Loucy (cell line): ENCODE measurements around the gene RNASEL.

Experiments used
- H2AFZ ChIP-seq: fragments of 200-600 bp; sonication (generic); 2 replicates; pipeline ENCODE4 v1.6.0; 2016; ENCODE audit warnings: antibody characterized with exemption, mild to moderate bottlenecking, low read length, moderate library complexity
- H3F3A ChIP-seq: fragments of 200-600 bp; 2 replicates; pipeline ENCODE4 v1.6.0; 2016; ENCODE audit warnings: antibody characterized with exemption, low read depth, mild to moderate bottlenecking
- H3K27me3 ChIP-seq: fragments of 200-600 bp; sonication (generic); 2 replicates; pipeline ENCODE4 v1.6.1; 2014; ENCODE audit warnings: low read length, mild to moderate bottlenecking; ENCODE audit not compliant: insufficient read depth, poor library complexity, severe bottlenecking
- H3K36me3 ChIP-seq: fragments of 200-600 bp; sonication (generic); 2 replicates; pipeline ENCODE4 v1.6.1; 2016; ENCODE audit warnings: low read length; ENCODE audit not compliant: insufficient read depth
- H3K4me1 ChIP-seq: fragments of 200-600 bp; sonication (generic); 2 replicates; pipeline ENCODE4 v1.5.1; 2014; ENCODE audit warnings: low read length, mild to moderate bottlenecking; ENCODE audit not compliant: insufficient read depth, poor library complexity, severe bottlenecking
- H3K4me2 ChIP-seq: fragments of 200-600 bp; sonication (generic); 2 replicates; pipeline ENCODE4 v1.6.0; 2014; ENCODE audit warnings: antibody characterized with exemption, low read length, low read depth, mild to moderate bottlenecking; ENCODE audit not compliant: poor library complexity, severe bottlenecking
- H3K4me3 ChIP-seq: fragments of 200-600 bp; sonication (generic); 2 replicates; pipeline ENCODE4 v1.5.1; 2014; ENCODE audit warnings: low read length, mild to moderate bottlenecking, mixed read lengths; ENCODE audit not compliant: poor library complexity, severe bottlenecking
- H3K79me2 ChIP-seq: fragments of 200-600 bp; sonication (generic); 2 replicates; pipeline ENCODE4 v1.6.1; 2014; ENCODE audit warnings: low read length; ENCODE audit not compliant: insufficient read depth
- H3K9ac ChIP-seq: fragments of 200-600 bp; sonication (generic); 2 replicates; pipeline ENCODE4 v1.6.0; 2014; ENCODE audit warnings: mild to moderate bottlenecking, low read depth, low read length, moderate library complexity; ENCODE audit not compliant: poor library complexity, severe bottlenecking
- H3K9me2 ChIP-seq: fragments of 200-600 bp; sonication (generic); replicated peaks from 2 replicates; pipeline ENCODE4 v1.6.1; 2016; ENCODE audit warnings: low read depth, low read length, mixed read lengths
- H3K9me3 ChIP-seq: fragments of 200-600 bp; sonication (generic); 2 replicates; pipeline ENCODE4 v1.6.1; 2014; ENCODE audit warnings: mild to moderate bottlenecking, antibody characterized with exemption, low read length, low read depth; ENCODE audit not compliant: insufficient read depth
- H4K20me1 ChIP-seq: fragments of 200-600 bp; sonication (generic); 2 replicates; pipeline ENCODE4 v1.6.0; 2014; ENCODE audit warnings: antibody characterized with exemption, low read length, mild to moderate bottlenecking; ENCODE audit not compliant: insufficient read depth, poor library complexity, severe bottlenecking
- EZH2phosphoT487 ChIP-seq: fragments of 200-600 bp; IDR thresholded peaks from 2 replicates; pipeline ENCODE4 v1.6.1; 2018; ENCODE audit warnings: antibody characterized with exemption, mild to moderate bottlenecking, moderate library complexity, borderline replicate concordance
- TF ChIP-seq, protein P1 (sequence below): fragments of 200-600 bp; sonication (generic); conservative IDR thresholded peaks from 2 replicates; pipeline ENCODE4 v1.5.1; 2014; ENCODE audit warnings: mild to moderate bottlenecking, antibody characterized with exemption, low read length

Gene RNASEL

DNA sequence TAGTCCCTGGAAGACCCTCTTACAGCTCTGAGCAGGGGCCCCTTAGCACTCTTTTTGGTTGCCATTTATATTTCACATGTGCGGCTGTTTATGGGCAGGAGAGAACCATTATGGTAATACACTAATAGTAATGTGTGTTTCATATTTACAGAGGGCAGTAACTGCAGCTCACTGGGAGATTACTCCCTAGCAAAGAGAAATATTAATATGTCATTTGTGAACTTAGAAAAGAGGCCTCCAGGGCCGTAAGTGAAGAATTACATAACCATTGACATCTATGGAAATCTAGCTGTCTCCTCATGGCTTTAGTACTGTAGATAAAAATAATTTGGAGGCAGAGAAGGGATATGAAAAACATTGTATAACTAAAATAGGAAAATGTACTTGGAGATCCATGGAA is 38.6 kb upstream of the RNASEL start:
- H2AFZ ChIP-seq = no peak overlapping the region
- H3K27me3 ChIP-seq = no peaks in the 10 kb centered on the region
- H3K9me2 ChIP-seq = no peaks in the 10 kb centered on the region

GRCh38 chr1:182626527-182626926 is 37.5 kb upstream of the RNASEL start:
- H3K9me2 ChIP-seq = no peaks in the 10 kb centered on the region
- H3K9ac ChIP-seq = no peak overlapping the region
- H3K4me3 ChIP-seq = no peak overlapping the region
- no peak overlapping the region for H2AFZ ChIP-seq
- no peaks in the 10 kb centered on the region for H3K79me2 ChIP-seq
- H3K4me1 ChIP-seq = peaks cover 47% of the 10 kb centered on the region
- H3K9me3 ChIP-seq = no peaks in the 10 kb centered on the region
- no peak overlapping the region for H3K4me2 ChIP-seq
- H4K20me1 ChIP-seq = no peaks in the 10 kb centered on the region
- no peaks in the 10 kb centered on the region for H3K36me3 ChIP-seq
- no peaks in the 10 kb centered on the region for H3F3A ChIP-seq
- TF ChIP-seq, protein P1, sequence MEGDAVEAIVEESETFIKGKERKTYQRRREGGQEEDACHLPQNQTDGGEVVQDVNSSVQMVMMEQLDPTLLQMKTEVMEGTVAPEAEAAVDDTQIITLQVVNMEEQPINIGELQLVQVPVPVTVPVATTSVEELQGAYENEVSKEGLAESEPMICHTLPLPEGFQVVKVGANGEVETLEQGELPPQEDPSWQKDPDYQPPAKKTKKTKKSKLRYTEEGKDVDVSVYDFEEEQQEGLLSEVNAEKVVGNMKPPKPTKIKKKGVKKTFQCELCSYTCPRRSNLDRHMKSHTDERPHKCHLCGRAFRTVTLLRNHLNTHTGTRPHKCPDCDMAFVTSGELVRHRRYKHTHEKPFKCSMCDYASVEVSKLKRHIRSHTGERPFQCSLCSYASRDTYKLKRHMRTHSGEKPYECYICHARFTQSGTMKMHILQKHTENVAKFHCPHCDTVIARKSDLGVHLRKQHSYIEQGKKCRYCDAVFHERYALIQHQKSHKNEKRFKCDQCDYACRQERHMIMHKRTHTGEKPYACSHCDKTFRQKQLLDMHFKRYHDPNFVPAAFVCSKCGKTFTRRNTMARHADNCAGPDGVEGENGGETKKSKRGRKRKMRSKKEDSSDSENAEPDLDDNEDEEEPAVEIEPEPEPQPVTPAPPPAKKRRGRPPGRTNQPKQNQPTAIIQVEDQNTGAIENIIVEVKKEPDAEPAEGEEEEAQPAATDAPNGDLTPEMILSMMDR = no peak
- no peak for TF ChIP-seq EZH2phosphoT487
- no peaks in the 10 kb centered on the region for H3K27me3 ChIP-seq

More for the DNA sequence above, 38.6 kb upstream of the RNASEL start:
- Histone ChIP-seq H3K36me3 (no peaks in the 10 kb centered on the region), H3K4me3 (no peak overlapping the region), H3K4me1 (peaks cover 47% of the 10 kb centered on the region), H4K20me1 (no peaks in the 10 kb centered on the region), H3K9ac (no peak overlapping the region), H3K79me2 (no peaks in the 10 kb centered on the region), H3K9me3 (no peaks in the 10 kb centered on the region), H3F3A (no peaks in the 10 kb centered on the region), H3K4me2 (no peak overlapping the region)
- TF ChIP-seq, protein P1 = no peak
- no peak for TF ChIP-seq EZH2phosphoT487

DNA sequence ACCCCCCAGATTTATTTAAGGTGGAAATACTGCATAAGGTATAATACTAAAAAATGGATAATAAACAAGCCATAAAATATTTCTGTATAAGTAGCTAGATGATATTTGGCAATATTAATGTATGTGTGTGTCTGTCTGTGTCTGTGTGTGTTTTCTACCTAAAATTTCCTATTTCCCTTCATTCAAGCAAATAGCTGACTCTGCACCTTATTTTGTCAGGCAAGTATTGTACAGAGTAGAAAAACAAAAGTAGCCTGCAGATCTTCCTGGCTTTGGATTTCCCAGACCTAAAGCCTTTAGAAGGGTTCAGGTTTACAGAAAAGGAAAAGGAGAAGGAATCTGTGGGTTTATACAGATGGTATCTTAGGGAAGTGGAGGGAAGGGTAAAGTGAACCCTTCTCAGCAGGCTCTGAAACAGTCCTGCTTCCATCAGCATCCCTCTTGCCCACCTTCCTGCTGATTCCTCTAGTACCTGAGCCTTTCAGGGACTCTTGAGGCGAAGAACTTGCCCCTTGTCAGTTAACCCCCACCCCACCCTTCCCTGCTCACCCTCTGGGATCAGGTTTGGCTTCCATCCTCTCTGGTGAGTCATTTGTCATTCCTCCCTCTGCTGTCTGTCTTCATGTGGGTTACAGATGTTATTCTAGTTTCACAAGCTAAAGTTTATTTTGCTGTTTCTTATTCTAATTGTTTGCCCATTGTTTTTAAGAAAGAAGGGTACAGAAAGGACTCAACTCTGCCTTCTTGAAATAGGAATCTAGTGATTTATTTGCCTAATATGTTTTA is 36.9 kb upstream of the RNASEL start:
- Histone ChIP-seq H3F3A (no peaks in the 10 kb centered on the region), H3K9me2 (no peaks in the 10 kb centered on the region), H3K4me2 (no peak overlapping the region), H3K4me3 (no peak overlapping the region), H3K9me3 (no peaks in the 10 kb centered on the region), H3K27me3 (no peaks in the 10 kb centered on the region), H3K36me3 (no peaks in the 10 kb centered on the region), H3K79me2 (no peaks in the 10 kb centered on the region), H3K4me1 (peaks cover 43% of the 10 kb centered on the region), H3K9ac (no peak overlapping the region), H2AFZ (0 out of 2 replicates have a peak overlapping the region, but pooled peaks have one; percentile 13), H4K20me1 (no peaks in the 10 kb centered on the region)
- no peak for TF ChIP-seq EZH2phosphoT487
- TF ChIP-seq, protein P1 = no peak
